ENCODE measurements around the gene PLBD1.

PLBD1 gene, protein sequence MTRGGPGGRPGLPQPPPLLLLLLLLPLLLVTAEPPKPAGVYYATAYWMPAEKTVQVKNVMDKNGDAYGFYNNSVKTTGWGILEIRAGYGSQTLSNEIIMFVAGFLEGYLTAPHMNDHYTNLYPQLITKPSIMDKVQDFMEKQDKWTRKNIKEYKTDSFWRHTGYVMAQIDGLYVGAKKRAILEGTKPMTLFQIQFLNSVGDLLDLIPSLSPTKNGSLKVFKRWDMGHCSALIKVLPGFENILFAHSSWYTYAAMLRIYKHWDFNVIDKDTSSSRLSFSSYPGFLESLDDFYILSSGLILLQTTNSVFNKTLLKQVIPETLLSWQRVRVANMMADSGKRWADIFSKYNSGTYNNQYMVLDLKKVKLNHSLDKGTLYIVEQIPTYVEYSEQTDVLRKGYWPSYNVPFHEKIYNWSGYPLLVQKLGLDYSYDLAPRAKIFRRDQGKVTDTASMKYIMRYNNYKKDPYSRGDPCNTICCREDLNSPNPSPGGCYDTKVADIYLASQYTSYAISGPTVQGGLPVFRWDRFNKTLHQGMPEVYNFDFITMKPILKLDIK

DNA sequence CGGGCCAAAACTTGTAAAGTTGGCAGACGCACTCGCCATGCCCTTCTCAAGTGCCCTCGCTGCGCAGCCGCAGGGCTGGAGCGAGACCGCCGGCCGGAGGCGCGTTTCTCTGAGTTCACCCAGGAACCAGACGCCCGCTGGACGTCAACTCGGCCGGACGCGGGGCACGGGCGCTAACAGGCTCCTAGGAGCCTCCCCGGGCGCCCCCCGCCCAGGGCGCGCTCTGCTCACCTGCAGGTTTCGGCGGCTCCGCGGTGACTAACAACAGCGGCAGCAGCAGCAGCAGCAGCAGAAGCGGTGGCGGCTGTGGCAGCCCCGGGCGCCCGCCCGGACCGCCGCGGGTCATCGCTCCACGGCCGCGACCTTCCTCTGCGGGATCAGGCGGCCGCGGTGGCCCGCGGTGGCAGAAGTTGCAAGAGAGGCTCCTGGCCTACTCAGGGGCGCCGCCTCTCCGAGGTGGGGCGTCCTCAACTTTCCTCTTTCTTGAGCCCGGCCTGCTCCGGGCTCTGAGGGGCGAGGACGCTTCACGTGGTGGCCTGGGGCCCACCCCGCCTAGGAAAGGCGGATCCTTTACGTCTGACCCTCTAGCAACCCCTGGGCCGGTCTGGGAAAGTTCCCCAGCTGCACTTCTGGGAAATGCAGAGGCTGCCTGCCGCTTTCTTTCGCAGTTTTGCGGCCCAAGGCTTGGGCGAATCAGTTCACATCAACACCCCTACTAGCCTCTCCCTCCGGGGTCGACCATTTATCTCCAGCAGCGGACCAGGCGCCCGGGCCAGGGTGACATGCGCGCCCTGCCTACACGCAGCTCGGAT, at the start of gene PLBD1:
Gene PLBD1, minus strand, starts transcription at position 533 of the 812 bp plus-strand sequence. Its CDS starts 187 bp downstream, at position 346.
- no peak for FAIRE-seq

DNA sequence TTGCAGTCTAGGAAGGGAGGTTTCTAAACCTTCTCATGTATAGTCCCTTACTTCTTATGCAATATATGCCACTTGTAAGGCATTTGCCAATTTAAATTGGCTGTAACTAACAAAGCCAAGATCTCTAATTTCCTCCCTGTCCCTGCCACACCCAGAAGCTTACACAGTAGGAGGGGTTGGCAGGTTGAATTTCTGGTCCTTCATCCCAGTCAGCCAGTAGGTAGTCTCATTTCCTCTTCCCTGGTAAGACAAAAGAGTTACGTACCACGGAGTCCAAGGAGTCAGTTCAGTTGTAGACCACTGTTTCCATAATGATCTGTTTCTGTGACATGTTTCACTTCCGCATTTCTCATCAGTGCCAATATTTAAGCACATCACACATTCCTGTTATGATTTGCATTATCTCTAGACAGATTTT, 47.0 kb upstream of the PLBD1 start:
- no peak for FAIRE-seq

DNA sequence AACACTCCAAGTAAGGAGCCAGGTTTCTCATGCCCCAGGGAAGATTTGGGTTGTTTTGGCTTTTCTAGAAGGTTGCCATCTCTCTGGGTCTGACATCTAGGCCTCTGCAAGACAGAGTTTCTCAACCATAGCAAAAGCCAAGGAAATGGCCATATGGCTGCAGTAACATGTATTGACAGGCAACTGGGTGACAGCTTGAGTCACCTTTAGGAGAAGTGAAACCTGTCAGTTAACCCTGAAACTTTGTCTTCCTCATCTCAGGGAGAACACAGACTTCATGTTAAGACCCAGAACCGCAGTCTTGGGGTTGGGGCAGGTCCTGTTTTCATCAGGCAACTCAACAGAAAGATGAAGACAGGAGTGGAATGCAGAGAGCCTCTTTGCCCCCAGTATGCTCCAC, 46.0 kb upstream of the PLBD1 start:
- no peak for FAIRE-seq

DNA sequence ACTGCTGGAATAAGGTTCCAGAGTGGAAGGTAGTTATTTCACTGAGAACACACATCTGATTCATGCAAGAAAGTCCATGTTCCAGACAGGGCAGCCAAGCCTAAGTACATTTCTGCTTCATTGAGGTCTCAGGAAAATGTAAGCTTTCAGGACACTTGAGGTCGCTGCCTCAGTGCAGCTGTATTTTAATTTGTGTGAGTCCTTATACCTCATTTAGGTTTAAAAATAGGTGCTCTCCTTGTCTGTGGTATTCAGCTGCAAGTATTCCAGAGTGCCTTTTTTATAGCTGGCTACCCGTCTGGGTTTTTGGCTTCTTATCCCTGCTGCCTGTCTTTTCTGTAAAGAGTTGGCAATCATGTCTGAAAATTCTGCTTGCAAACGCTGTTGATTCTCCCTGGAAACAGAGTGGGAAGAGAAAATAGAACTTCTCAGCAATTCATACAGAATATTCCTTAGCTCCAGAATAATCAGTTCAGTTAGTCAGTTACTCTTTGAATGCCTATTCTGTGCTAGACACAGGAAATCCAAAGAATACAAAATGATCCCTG, 45.3 kb upstream of the PLBD1 start:
- no peak for FAIRE-seq

DNA sequence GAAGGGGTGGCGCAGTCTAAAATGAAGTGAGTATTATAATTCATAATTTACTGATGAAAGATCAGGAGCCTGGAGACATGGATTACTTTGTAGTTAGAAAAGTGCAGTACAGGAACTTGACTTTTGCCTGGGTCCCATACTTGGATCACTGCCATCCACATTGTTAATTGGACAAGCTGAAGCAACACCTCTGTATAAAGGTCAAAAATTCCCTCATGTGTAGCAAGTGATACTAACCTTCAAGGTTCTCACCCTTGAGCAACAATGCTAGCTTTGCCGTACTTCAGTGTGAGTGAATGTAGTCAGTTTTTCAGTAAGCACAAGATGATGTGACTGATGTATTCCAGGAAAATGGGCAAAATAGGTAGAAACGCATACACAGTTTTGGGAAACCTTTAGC, 44.6 kb upstream of the PLBD1 start:
- FAIRE-seq, result no peak

DNA sequence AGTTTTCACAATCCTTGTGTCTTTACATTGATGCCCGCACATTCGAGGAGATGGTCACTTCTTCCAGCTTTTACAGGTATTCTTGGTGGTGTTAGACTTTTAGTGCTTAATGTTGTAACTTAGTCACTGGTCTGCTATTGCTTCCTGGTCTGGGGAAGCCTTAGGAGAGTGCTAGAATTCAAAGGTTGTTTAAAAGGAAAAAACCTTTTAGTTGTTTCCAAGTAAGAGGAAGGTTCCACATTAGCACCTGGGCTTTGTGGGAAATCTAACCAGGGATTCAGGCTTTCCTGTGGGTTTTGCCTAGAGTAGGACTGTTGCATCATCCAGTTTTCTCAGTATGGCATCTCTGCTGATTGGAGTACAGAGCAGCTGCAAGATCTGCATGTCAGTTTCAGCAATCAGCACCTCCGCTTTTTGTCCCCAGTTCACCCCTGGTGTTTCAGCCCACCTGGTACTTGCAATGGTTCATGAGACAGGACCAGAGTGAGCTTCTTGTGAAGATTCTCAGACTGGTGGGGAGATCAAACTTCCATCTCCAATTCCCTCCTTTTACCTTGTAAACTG, 44.0 kb upstream of the PLBD1 start:
- no peak for FAIRE-seq

DNA sequence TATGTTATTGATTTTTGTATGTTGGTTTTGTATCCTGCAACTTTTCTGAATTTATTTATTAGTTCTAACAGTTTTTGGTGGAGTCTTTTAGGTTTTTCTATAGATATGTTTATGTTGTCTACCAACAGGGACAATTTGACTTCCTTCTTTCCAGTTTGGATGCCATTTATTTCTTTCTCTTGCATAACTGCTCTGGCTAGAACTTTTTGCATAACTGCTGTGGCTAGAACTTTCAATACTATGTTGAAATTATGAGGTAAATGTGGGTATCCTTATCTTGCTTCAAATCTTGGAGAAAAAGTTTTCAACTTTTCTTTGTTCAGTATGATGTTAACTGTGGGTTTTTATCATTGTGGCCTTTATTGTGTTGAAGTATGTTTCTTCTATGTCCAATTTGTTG, 39.9 kb upstream of the PLBD1 start:
- no peak for FAIRE-seq

DNA sequence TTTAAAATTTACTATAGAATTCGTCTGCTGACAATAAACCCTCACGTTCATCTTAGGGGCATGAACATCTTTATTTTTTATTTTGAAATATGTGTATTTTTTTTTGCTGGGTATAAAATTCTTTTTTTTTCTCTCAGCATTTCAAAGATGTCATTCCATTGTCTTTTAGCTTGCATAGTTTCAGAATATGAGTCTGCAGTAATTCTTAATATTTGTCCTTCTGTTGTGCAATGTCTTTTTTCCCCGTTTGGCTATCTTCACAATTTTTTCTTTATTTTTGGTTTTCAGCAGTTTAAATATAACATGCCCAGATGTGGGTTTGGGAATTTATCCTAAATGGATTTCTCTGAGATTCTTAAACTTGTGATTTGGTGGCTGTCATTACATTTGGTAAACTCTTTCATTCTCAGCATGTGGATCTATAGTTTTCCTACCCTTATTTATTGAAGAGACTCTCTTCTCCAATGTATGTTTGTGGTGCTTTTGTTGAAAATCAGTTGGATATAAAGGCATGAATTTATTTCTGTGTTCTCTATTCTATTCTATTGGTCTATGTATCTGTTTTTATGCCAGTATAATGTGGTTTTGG, 37.8 kb upstream of the PLBD1 start:
- no peak for FAIRE-seq

DNA sequence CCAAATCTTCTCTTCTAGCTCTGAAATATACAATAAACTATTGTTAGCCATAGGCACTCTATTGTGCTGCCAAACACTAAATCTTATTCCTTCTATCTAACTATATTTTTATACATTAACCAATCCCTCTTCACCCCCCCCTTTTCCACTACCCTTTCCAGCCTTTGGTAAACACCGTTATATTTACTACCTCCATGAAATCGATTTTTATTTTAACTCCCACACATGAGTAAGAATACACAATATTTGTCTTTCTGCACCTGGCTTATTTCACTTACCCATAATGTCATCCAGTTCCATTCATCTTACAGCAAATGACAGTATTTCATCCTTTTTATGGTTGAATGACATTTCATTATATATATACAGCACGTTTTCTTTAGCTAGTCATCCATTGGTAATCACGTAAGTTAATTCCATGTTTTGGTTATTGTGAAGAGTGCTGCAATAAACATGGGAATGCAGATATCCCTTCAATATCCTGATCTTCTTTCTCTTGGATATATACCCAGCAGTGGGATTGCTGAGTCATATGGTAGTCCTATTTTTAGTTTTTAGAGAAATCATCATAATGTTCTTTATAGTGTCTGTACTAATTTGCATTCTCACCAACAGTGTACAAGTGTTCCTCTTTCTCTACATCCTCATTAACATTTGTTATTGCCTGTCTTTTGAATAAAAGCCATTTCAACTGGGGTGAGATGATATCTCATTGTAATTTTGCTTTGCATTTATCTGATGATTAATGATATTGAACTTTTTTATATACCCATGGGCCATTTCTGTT, 34.2 kb upstream of the PLBD1 start:
- no peak for FAIRE-seq

DNA sequence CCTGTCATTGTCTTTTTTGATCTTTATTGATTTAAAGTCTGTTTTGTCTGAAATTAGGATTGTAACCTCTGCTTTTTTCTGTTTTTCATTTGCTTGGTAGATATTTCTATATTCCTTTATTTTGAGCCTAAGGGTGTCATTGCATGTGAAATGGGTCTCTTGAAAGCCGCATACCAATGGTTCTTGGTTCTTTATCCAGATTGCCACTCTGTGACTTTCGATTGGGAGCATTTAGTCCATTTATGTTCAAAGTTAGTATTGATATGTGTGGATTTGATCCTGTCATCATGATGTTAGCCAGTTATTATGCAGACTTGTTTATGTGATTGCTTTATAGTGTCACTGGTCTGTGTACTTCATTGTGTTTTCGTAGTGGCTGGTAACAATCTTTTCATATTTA, 29.8 kb upstream of the PLBD1 start:
- FAIRE-seq, result no peak

DNA sequence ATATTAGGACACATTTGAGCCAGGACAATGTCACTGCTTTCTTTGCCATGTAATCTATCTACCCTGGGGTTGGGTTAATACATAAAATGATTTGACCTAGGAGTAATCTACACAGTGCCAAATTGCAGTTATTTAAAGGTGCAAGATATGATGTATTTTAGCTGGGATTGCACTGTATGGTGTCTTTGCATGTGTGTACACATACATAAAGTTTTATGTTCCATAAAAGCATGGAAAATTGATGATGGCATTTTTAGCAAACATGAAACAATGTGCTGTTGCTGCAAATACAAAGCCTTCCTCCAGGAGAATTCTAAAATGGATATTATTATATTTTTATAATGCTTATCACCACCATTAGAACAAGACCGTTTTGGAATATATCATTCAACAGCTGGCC, 24.0 kb upstream of the PLBD1 start:
- no peak for FAIRE-seq

DNA sequence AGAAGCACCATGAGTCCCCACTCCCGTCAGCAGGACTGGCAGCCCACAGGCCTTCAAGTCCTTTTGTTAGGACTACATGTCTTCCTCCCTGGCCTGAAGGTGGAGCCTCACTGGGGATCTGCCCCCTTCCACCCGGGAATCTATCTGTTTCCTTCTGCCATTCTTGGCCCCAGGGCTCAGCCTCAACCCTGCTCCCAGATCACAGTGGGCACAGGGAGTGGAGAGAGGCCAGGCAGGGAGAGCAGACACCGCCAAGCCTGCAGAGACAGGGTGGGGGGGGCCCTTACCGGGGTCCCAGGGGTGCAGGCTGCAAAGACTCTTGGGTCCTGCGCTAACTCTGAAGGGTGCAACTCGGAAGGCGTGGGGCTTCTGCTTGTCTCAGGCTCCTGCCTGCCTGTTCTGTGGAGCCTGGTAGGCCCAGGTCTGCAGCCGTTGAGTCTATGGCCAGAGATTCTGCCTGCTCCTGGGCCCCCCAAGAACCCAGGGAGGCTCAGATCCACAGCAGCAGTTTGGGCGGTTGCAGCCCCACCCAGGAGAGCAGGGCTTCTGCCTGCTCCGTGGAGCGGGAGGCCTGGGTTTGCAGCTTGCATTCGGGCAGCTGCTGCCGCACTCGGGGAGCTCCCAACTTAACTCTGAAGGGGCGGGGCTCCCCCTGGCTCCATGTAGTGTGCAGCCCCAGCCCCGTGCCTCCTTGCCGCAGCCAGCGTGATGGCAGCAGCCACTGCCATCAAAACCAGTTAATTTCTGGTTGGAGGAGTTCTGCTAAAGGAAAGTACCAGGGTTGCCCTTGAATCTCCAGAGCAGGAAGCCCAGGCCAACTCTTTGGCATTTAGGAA, 21.7 kb upstream of the PLBD1 start:
- FAIRE-seq, result no peak

DNA sequence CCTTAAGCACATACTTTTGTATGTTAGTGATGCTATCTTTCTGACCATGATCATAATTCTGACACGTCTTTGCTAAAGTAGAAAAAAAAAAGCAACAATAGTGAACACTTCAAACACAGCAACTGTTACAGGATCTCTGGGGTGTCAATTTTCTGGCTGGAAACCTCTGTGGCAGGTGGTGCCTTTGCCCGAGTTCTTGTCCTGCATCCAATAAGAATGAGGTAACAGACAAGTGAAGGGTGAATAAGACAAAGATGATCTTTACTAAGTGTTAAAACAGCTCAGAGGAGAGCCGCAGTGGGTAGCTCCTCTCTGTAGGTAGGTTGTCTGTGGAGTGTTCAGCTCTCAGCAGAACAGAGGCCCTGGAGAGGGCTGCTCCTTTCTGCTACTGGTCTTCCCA, 20.9 kb upstream of the PLBD1 start:
- no peak for FAIRE-seq

DNA sequence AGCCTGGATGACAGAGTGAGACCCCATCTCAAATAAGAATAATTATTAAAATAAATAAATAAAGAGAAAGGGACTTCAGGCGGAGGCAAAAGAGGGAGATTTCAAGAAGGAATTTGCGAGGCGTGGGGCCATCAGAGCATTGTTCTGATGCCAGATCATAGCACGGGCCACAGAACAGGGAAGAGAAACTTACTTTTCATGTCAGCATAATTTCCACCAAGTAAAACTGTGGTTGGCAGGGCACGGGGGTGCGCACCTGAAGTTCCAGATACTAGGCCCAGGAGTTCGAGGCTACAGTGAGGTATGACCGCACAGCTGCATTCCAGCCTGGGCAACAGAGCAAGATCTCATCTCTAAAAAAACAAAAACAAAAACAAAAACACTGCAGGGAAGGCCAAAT, 11.0 kb upstream of the PLBD1 start:
- FAIRE-seq, result no peak

DNA sequence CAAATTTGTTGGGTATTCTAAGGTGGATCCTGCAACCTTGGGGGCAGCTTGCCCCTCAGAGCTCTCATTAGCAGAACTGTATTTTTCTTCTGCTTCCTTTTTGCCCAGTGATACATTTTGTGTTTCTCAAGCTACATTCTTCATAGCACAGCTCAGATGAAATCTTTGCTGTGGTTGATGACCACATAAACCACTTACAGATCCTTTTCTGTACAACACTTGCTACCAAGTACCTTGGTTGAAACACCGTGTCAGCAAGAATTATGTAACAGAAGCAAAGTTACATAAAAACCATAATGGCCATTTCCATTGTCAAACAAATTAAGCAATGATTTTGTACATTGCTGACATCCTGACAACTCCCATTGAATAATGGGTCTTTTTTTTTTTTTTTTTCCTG, 9.7 kb upstream of the PLBD1 start:
- FAIRE-seq, result no peak

DNA sequence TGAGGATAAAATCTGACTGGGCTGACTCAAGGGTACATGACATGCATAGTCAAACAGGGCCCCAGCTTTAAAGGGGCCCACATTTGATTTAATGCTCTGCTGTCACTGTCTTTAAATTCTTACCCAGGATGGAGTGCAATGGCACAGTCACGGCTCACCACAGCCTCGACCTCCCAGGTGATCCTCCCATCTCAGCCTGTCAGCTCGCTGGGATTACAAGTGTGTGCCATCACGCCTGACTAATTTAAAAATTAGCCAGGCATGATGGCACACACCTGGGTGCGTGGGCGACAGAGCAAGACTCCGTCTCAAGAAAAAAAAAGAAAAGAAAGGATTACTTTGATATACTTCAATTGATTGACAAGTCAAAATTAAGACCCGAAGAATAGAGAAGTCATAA, 9.2 kb upstream of the PLBD1 start:
- FAIRE-seq, result no peak

DNA sequence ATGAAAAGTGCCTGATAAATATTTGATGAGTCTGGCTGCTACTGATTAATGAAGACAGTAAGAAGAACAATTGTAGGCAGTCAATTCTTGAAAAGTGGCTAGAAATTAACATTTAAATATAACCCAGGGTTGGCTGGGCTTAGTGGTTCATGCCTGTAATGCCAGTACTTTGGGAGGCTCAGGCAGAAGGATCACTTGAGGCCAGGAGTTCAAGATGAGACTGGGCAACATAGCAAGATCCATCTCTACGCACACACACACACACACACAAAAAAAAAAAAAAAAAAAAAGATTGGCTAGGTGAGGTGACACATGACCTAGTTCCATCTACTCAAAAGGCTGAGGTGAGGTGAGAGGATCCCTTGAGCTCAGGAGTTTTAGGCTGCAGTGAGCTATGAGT, 7.9 kb upstream of the PLBD1 start:
- no peak for FAIRE-seq

DNA sequence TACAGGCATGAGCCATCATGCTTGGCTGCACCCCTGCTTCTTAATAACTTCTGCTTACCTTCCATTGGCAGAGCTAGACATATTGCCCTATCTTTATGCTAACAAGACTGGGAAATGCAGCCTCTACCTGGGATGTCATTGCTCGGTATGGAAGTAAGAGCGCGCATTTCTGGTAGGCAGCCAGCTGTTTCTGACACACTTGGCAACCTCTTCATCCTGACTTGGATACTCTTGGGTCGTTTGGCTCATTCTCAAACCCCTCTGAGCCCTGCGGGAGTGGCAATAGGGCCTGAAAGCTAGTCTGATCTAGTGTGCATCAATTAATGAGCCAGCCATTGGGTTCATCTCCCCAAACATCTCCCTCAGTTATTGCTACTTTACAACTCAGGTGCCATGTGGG, 5.4 kb upstream of the PLBD1 start:
- no peak for FAIRE-seq

DNA sequence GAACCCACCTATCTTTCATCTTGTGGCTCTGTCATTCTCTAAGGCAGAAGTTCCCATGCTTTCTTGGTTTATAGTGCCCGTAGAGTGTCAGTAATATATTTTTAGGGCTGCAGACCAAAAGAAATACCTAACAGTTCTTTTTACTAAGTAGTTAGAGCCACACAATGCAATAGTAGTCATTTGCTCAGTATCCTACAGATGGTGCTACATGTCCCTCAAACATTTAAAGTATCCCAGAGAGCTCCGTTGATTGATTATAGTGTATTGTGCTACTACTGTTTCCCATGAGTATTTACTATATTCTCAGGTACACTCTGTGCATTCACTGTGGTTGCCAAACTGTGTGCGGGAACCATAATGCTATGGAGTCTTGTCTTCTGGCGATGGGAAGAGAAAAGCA, 4.7 kb upstream of the PLBD1 start:
- no peak for FAIRE-seq

DNA sequence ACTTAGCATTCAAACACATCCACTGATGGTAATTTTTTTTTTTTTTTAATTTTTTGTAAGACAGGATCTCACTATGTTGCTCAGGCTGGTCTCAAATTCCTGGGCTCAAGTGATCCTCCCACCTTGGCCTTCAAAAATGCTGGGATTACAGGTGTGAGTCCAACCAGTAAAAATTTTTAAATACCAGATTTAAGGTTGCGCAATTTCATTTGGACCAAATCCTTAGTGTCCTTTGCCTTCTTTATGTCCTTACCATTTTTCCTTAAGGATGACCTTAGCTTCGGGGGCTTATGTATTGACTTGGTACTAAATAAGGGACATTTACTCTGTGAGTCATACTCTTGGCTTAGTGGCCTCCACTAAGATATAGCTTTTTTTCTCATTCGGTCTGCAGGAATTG, 4.1 kb upstream of the PLBD1 start:
- no peak for FAIRE-seq

DNA sequence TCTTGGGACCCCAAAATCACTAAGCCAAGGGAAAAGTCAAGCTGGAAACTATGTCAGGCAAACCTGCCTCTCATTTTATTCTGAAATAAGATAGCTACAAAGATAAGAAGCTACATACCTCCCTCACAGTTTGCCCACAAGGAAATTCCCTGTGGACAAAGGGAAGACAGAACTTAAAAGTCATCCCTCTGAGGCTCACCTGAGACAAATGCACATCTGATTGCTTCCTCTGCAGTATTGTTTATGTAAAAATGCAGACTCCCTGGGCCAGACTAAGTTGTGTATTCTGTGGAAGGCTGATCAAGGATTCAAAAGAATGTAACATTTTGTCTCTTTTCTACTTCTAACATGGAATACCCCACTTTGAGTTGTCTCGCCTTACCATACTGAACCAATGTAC, 2.5 kb upstream of the PLBD1 start:
- FAIRE-seq, result no peak
